ENCODE measurements around the gene MPPED1.

MPPED1 gene

DNA sequence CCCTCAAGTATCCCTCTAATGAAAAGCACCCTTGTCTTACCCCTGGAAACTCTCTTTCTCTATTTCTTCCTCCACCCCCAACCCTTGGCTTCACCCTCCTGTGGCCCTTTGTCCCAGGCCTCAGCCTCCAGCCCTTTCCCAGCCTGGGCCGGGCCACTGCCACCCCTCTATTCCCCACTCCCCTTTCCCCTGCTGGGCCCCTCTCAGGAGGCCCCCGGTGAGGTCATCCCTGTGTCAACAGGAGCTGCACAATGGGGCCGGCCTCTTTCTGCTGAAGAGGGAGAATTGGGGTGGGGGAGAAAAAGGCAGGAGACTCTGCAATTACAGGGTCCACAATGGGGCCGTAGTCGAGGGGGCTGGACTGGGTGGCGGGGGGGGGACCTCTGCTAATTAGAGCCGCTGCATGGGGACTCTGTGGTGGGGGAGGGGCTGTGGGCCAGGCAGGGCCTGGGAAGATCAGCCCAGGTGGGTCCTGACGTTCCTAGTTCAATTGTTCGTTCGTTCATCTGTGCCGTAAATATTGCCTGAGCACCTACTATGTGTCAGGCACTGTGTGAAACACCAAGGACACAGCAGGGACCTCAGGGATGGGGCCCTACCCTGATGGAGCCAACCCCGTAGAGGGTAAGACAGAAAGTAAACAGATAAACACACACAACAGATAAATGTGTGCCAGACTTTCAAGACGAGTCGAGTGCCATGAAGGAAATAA is 18.5 kb upstream of the MPPED1 start:
- no peak for DNase-seq

DNA sequence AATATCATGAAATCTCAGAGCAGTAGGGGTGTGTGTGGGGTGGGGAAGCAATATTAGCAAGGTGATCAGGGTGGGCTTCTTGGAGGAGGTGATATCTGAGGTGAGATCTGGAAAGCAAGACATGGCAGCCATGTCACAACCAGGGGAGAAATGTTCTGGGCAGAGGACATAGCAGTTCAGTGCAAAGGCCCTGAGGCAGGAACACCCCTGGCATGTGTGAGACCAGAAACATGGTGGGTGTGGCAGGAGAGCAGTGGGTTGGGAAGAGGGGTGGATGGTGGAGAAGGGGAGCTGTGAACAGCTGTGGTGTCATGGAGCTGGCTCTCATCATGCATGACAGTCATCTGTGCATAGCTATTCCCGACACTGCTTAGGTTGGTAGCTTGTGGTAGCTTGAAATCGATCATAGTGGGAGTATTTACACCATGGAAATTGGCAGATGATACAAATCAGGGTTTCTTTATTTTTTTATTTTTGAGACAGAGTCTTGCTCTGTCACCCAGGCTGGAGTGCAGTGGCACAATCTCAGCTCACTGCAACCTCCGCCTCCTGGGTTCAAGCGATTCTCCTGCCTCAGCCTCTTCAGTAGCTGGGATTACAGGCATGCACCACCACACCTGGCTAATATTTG is 17.9 kb upstream of the MPPED1 start:
- no peak for DNase-seq

DNA sequence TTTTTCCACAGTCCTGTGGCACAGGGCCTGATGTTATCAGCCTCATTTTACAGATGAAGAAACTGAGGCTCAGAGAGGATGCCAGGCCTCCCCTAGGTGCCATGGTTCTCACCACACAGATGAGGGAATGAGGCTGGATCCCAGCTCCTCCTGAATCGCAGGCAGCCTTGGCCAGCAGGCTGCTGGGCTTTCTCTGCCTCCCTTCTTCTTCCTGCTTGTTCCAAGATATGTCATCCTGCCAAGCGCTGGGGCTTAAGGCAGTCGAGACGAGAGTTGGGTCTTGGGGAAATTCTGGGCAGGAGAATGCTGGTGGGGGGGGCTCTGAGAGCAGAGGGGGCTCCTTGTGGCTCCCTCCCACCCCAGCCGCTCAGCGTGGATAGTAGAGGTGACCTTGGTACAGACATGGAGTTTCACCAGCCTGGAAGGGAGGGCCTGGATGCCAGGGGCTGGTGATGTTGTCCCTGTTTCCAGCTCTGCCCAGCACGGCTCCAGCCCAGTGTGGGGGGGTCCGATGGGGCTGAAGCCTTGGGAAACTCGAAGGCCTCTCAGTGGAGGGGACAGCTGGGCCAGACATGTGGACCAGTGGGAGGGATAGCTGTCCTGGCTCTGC is 16.6 kb upstream of the MPPED1 start:
- DNase-seq, result no peak

DNA sequence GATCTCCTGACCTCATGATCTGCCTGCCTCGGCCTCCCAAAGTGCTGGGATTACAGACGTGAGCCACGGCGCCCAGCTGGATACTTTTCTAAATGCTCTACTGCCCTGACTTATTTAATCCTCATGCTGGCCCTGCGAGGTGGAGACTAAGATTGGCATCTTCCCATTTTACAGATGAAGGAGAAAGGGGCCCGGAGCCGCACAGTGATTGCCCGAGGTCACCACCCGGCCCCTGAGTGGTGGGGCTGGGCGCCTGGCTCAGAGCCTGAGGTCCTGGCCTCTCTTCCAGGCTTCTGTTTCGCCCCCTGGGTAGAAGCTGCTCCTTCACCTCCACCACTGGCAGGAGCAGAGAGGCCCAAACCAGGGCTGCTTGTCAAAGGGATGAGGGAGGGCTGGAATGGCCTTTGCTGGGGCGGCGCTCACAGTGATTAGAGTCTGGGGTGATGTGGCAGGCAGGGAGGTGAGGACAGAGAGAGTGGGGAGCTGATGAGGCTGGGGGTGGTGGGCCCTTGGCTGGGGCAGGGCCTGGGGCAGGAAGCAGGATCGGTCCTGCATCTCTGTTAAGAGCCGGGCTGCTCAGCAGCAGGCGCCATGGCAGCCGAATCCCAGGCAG is 15.4 kb upstream of the MPPED1 start:
- DNase-seq, result no peak

DNA sequence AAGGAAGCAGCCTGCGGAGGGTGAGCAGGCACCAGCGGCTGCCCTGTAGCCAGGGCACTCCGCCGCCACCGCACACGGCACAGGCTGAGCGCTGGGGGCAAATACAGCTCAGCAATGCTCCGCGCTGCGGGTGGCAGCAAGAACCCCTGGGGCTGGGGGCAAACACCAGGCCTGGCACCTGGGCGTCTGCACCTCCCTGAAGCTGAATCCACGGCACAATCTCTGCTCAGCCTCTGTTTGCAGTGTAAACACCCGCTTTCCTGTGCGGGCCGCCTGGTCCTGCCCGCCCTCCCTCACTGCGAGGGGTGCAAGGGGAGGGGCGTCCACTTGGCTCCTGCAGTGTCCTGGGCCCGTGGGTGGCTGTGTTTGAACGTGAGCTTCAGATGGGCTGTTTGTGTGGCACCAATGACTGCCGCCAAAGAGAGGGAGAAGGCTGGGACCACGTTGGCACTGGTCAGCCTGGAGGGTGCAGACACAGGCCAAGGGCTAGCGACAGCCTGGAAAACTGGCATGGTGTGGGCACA is 14.8 kb upstream of the MPPED1 start:
- no peak for DNase-seq

DNA sequence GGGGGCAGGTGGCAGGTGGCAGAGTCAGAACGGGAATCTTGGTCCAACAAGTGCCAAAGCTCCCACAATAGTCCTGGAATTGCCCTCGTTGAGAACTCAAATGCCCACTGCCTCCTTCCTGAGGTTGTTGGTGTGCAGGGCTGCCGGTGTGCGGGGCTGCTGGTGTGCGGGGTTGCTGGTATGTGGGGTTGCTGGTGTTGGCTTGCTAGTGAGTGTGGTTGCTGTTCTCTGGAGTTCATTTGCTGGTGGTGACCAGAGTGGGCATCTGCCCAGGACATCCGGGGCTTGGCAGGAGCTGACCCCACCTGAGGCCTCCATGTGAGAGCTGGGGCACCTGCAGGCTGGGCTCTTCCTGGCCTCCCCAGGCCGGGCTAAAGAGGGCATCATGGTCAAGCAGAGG is 14.0 kb upstream of the MPPED1 start:
- DNase-seq, result no peak

DNA sequence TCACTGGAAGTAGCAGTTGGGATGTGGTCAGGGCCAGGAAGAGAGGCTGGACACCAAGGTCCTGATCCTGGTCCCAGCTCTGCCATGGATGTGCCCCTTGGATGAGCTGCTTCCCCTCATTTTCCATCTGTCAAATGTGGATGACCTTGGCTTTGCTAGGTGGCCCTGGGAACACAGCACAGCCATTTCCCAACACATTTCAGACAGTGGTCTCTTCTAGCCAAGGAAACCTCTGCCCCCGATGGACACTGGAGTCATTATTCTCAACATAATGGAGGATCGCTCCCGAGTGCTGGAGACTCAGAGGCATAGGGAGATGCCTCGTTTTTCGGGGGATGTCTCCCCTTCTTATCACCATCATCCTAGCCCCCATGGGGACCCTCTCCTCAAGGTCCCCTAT is 13.6 kb upstream of the MPPED1 start:
- no peak for DNase-seq

DNA sequence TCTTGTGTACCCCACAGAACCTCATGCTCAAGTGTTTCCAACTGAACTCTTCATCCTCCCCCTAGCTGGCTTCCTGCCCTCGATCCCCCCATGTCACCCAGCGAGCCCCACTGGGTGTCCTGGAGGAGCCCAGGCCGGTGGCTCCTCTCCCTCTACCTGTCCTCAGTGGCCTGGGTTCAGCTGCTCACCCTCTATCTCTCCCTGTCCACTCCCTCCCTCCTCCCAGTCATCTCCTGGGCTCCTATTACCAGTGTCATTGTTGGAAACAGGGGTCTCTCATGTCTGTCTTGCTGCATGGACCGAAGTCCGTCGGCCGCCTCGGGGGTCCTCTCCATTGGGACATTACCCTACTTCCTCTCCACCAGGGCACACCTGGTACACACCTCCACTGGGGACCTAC is 12.9 kb upstream of the MPPED1 start:
- DNase-seq, result no peak

DNA sequence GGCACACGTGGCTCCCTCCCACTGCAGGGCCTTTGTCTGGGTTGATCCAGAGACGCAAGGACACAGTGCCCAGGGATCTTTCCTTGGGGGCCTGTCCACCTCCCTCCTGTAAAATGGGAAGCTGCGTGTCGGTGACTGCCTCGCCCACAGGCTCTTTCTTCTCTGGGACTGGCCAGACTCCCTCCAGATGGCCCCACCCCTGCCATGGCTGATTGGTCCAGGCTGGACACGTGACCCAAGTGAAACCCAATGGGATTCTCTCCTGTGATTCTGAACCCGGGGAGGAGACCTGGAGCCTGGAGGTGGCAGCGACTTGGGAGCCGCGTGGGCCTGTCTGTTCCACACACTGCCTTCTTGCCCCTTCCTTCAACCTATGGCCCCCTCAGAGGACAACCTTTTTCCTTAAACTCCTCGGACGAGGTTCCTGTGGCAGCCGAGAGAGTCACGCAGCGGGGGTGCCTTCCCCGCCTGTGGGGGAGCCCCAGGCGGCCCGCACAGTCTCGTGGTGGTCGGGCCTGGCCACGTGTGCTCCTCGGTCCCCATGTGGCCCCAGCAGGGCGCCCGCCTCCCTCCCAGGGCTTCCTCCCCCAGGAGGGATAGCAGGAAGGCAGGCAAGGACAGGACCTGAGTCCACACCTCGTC is 12.4 kb upstream of the MPPED1 start:
- DNase-seq, result no peak

DNA sequence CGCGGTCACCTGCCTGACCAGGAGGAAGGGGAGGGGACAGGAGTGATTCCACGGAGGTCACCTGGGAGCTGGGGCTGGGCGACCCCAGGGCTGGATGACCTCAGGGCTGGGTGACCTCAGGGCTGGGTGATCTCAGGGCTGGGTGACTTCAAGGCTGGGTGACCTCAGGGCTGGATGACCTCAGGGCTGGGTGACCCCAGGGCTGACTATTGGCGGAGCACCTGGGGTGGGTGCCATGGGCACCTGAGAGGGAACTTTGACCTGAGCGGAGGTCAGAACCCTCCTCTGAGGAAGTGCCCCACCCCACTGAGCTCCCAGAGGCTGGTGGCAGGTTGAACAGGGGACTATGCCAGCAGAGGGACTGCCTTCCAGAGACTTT is 11.8 kb upstream of the MPPED1 start:
- no peak for DNase-seq

DNA sequence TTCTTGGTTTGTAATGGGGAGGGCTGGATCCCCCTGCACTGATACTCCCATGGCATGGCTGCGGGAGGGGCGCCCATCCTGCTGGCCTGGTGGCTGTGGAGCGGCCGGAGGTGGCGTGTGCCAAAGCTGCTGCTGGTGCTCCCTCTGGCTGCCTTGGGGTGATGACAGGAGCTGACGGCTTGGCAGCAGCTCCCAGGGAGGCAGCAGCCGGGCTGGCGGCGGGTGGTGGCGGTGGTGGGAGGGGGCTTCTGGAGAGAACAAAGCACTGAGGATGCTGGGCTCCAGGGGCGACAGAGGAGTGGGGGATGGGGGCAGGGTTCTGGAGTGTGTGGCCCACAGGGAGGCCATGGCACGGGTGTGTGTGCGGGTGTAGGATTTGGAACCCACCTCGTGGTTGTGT is 11.4 kb upstream of the MPPED1 start:
- no peak for DNase-seq

DNA sequence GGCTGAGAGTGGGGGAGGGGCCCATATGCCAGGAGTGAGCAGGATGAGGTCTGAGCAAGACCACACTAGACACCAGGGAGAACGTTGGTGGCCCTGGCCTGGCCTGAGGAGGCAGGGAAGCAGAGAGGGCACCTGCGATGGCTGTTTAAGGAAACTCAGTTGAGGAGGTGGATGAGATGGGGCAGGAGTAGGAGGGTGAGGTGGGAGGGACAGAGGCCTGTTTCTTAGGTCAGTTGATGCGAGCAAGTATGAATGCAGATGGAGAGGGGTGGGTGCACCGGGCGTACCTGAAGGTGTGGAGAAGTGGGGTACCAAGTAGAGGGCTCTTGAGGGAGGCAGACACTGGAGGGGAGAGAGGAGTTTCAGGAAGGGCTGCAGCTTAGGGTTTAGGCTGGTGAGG is 10.6 kb upstream of the MPPED1 start:
- DNase-seq, result no peak

DNA sequence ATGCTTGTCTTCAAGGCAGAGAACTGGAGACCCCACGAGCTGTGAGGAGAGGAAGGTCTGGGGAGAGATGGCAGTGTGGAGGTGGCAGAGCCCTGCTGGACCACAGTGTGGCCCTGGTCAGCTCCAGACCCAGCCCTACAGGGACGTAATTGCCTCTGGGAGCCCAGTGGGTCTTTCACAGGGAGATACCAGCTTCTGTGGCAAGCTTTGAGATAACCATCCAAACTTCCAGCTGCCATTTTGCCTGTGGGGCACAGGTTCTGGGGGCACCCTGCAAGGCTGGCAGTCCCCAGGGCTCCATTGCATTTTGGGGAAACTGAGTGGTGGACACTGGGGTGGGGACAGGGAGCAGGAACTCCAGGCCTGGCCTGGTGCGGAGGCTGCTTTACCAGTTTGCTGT is 10.2 kb upstream of the MPPED1 start:
- no peak for DNase-seq

DNA sequence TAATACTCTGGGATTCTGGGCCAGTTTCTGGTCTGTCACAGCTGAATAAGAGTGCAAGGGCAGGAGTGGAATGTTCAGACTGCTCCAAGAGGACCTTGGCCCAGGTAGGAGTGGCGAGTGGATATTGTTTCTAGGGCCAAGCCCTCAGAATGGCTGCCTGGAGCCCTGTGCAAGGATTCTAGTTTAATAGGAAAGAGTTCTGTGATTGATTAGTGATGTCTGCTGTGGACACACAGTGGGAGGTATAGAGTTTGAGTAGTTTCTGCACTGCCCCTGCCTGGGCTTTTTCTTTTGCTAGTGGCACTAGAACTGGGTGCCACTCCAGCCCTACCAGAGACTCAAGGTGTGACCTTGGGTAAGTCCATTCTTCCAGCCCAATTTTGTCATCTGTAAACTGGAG is 9.7 kb upstream of the MPPED1 start:
- no peak for DNase-seq

DNA sequence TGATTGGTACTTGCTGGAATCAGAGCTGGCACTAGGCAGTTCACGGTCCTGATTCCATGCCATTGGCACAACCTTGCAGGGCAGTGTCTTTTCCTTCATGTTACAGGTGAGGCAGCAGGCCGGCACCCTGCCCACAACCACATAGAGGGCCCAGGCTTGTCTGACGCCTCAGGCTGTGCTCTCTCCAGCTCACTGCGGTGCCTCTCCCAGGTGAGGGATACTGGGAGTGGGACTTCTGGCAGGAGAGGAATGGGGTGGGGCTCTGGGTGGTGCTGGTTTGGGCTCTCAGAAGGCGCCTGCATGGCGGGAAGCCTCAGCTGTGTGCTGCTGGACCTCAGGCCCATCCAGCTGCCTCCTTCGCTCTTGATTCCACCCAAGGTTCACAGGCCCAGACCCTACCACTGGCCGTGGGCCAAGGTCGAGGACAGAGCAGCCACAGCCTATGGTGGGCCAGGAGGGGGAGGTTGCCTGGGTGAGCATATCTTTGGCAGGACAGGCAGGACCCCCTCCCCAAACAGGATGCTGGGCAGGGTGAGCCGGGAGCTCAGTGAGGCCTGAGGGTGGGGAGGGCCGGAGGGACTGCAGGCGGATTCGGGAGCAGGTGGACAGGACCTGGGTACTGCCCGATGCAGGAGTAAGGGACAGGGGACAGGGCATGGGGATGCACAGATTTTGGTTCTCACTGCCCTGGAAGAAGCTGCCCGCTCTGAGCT is 7.0 kb upstream of the MPPED1 start:
- DNase-seq, result no peak

DNA sequence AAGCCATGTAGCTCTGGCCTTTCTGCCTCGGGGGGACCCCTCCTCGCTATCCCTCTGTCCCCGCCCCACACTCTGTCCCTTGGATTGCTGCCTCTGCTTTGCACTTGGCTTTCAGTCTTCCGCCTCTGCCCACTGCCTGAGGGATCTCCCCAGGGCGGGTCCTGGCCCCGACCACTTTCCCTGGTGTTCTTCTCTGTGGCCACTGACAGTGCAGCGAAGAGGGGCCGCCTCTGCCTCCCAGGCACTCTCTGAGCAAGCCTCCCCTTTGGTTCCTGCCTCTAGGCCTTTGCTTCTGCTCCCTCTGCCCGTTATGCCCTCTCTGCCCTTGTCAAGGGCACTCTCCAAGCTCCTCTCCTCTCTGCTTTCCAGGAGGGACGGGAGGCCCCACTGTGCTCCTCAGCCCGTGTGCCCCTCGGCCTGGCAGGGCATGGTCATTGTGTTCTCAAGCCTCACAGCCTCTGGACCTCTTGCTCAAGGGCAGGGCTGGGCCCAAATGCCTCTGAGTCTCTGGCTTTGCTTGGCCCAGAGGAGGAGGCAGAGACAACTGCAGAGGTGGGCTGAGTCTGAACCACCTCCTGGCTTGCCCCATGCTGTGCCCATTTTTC is 5.5 kb upstream of the MPPED1 start:
- no peak for DNase-seq

DNA sequence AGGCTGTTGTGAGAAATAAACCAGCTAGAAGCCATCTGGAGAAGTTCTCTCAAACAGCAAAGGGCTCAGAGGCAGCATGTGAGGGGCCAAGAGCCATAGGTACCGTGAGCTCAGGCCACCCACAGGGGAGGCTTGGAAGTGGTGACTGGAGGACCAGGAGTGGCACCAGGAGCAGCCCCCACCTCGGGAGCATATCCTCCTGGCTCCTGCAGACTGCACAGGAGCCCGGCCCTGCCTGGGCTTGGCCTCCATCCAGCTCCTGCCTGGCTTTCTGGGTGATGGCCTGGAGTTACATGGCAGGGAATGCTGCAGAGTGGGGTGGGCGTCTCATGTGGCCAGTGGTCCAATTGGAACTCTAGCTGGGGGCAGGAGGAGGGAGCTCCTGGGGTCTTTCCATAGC is 4.2 kb upstream of the MPPED1 start:
- no peak for DNase-seq

DNA sequence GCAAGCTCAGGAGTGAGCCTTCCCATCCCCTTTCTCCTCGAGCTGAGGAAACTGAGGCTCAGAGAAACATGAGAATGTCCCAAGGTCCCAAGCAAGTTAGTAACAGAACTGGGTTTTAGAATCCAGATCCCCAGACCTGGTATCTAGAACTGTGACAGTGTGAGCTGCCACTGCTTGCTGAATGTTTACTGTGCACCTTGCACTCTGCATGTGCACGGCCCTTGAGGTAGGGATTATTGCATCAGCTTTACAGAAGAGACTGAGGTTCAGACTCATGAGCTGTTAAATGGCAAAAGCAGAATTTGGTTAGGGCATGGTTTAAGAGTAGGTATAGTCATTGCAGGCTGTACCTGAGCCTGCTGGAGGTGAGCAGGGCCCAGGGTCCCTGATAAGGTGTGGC is 3.8 kb upstream of the MPPED1 start:
- DNase-seq, result no peak

DNA sequence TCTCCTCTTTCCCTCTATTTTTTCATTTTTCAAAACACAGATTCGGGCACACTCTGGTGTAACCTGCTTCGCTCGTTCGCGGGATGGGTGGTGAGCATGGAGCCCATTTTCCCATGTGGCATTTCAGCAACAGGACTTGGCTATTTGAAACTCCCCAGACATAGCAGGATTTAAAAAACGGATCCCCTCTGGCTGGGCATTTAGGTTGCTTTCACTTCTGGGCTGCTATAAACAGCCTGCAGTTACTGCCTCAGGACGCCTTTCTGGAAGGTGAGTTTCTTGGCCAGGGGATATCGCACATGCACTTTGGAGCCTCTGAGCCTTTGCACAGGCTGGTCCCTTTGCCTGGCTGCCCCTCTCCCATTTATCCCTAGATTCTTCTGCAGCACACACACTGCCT is 2.8 kb upstream of the MPPED1 start:
- no peak for DNase-seq

DNA sequence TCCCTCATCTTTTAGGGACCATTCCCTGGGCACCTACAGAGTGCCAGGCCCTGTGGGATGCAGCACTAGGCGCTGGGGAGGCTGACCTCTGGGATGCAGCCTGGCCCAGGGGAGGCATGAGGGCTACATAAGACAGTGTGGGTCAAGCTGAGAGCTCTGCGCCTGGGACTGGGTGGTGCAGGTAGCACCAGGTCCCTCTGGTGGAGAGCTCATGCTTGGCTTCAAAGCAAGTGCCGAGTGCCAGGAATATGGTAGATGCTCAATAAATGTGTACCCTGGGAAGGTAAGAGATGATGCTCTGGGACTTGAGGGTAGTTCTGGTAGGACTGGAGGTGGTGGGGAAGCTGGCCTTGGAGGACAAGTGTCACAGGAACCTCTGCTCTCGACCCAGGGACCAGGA is 2.0 kb upstream of the MPPED1 start:
- no peak for DNase-seq

DNA sequence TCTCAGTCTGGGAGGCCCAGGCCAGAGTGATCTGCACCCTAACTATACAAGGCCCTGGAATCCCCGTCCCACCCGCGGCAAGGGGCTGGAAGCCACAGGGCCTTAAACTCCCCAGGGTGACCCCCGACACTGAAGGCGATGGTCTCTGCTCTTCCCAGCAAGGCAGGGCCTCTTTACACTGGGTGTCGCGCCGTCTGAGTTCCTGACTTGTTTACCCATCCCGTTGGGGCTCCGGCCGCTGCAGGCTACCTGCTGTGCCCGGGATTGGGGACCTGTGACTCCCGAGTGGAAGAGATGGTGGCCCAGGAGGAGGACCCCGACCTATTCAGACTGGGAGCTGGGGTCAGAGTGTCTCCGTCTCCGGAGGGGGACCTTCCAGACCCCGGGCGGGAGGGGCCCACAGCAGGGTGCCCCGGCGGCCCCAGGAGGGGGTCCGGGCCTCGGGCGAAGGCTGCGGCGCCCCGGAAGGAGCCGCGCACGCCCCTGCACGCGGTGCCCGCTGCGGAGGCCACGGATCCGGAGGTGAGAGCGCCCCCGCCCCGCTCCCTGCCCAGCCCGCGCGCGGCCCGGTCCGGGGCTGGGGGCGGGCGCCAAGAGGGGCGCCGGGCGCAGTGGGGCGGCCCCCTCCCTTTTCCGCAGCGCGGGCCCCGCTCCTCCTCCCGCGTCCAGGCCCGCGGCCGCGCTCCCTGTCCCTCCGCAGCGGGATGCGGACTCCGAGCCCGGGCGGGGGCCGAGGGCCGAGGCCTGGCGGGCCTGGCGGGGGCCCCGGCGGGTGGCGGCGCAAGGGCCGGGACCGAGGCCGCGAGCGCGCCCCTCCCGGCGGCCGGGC is 560 bp upstream of the MPPED1 start:
- DNase-seq, result no peak
